Effector memory CD8-positive, alpha-beta T cell (primary cell): Measurements from ENCODE around the gene NXPE4.
"Not testable (repeated sequence)": the region's sequence is repeated elsewhere in the genome, so short reads cannot be mapped to it uniquely, and the experiment has no call there.

Experiments used
- ATAC-seq: fragments of 150-1000 bp; cut with Tn5 transposase; replicated peaks from 2 replicates; pipeline ENCODE4 v1.10.0; 2021; ENCODE audit warnings: mild to moderate bottlenecking, moderate library complexity
- DNase-seq, 3 experiments: peaks; one replicate each; pipeline ENCODE4 v3.0.0; 2021
- H3K27ac Mint-ChIP-seq, 2 donors: one replicate each; pipeline ENCODE4 v1.8.0; 2022; ENCODE audit warnings: mild to moderate bottlenecking in 2 of 2, mixed read lengths in 2 of 2, moderate library complexity in 2 of 2
- H3K27me3 Mint-ChIP-seq, 2 donors: one replicate each; pipeline ENCODE4 v1.8.0; 2022; ENCODE audit warnings: mixed read lengths in 2 of 2
- H3K36me3 Mint-ChIP-seq: one replicate; pipeline ENCODE4 v1.8.0; 2022; ENCODE audit warnings: mild to moderate bottlenecking, moderate library complexity, mixed read lengths; ENCODE audit not compliant: insufficient read depth
- H3K4me1 Mint-ChIP-seq, 2 donors: one replicate each; pipeline ENCODE4 v1.8.0; 2022; ENCODE audit warnings: low read depth in 2 of 2, mixed read lengths in 2 of 2
- H3K4me3 Mint-ChIP-seq, 2 donors: one replicate each; pipeline ENCODE4 v1.8.0; 2022; ENCODE audit warnings: mild to moderate bottlenecking in 2 of 2, mixed read lengths in 2 of 2, moderate library complexity in 2 of 2
- H3K9me3 Mint-ChIP-seq, 2 donors: one replicate each; pipeline ENCODE4 v1.8.0; 2022; ENCODE audit warnings: mixed read lengths in 2 of 2

Gene NXPE4

DNA sequence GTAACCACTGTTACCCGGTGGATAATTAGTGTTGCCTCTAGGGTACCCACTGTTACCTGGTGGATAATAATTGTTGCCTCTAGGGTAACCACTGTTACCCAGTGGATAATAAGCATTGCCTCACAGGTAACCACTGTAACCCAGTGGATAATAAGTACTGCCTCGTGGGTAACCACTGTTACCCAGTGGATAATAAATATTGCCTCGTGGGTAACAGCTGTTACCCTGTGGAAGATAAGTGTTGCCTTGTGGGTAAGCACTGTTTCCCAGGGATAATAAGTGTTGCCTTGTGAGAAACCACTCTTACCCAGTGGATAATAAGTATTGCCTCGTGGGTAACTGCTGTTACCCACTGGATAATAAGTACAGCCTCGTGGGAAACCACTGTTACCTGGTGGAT lies 9.3 kb upstream of the NXPE4 start:
- no peaks in the 10 kb centered on the region for H3K4me1 Mint-ChIP-seq
- H3K36me3 Mint-ChIP-seq = no peaks in the 10 kb centered on the region
- no peak overlapping the region for H3K4me3 Mint-ChIP-seq
- DNase-seq (no peak), ATAC-seq (no peak)
- H3K27me3 Mint-ChIP-seq = no peaks in the 10 kb centered on the region
- no peak overlapping the region for H3K27ac Mint-ChIP-seq
- no peaks in the 10 kb centered on the region for H3K9me3 Mint-ChIP-seq

DNA sequence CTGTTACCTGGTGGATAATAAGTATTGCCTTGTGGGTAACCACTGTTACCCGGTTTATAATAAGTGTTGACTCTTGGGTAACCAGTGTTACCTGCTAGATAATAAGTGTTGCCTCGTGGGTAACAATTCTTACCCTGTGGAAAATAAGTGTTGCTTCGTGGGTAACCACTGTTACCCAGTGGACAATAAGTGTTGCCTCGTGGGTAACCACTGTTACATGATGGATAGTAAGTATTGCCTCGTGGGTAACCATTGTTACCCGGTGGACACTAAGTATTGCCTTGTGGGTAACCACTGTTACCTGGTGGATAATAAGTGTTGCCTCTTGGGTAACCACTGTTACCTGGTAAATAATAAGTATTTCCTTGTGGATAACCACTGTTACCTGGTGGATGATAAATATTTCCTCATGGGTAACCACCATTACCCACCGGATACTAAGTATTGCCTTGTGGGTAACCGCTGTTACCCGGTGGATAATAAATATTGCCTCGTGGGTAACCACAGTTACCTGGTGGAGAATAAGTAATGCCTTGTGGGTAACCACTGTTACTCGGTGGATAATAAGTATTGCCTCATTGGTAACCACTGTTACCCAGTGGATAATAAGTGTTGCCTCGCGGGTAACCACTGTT lies 8.7 kb upstream of the NXPE4 start:
- Mint-ChIP-seq H3K27me3 (no peaks in the 10 kb centered on the region), H3K27ac (no peak overlapping the region), H3K36me3 (no peaks in the 10 kb centered on the region), H3K4me1 (no peaks in the 10 kb centered on the region), H3K9me3 (no peaks in the 10 kb centered on the region), H3K4me3 (no peak overlapping the region)
- ATAC-seq = no peak
- no peak for DNase-seq

DNA sequence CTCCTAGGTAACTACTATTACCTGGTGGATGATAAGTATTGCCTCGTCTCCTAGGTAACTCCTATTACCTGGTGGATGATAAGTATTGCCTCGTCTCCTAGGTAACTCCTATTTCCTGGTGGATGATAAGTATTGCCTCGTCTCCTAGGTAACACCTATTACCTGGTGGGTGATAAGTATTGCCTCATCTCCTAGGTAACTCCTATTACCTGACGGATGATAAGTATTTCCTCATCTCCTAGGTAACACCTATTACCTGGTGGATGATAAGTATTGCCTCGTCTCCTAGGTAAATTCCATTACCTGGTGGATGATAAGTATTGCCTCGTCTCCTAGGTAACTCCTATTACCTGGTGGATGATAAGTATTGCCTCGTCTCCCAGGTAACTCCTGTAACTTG lies 7.6 kb upstream of the NXPE4 start:
- not testable (repeated sequence) for H3K27ac Mint-ChIP-seq, H3K9me3 Mint-ChIP-seq, H3K36me3 Mint-ChIP-seq, H3K27me3 Mint-ChIP-seq, H3K4me3 Mint-ChIP-seq, DNase-seq, ATAC-seq, H3K4me1 Mint-ChIP-seq

DNA sequence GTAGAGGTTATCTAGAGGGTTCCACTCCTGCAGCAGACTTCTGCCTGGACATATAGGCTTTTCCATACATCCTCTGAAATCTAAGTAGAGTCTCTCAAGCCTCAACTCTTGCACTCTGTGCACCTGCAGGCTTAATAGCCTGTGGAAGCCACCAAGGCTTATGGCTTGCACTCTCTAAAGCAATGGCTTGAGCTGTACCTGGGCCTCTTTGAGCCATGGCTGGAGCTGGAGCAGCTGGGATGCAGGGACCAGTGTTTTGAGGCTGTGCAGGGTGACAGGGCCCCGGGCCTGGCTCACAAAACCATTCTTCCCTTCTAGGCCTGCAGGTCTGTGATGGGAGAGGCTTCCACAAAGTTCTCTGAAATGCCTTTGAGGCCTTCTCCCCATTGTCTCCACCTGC lies 2.9 kb upstream of the NXPE4 start:
- ATAC-seq (no peak), DNase-seq (no peak)
- Mint-ChIP-seq H3K36me3 (no peaks in the 10 kb centered on the region), H3K4me1 (no peaks in the 10 kb centered on the region), H3K27ac (no peak overlapping the region), H3K4me3 (no peak overlapping the region), H3K9me3 (no peaks in the 10 kb centered on the region), H3K27me3 (peaks cover 0 to 5% of the 10 kb centered on the region in 2 donors)

DNA sequence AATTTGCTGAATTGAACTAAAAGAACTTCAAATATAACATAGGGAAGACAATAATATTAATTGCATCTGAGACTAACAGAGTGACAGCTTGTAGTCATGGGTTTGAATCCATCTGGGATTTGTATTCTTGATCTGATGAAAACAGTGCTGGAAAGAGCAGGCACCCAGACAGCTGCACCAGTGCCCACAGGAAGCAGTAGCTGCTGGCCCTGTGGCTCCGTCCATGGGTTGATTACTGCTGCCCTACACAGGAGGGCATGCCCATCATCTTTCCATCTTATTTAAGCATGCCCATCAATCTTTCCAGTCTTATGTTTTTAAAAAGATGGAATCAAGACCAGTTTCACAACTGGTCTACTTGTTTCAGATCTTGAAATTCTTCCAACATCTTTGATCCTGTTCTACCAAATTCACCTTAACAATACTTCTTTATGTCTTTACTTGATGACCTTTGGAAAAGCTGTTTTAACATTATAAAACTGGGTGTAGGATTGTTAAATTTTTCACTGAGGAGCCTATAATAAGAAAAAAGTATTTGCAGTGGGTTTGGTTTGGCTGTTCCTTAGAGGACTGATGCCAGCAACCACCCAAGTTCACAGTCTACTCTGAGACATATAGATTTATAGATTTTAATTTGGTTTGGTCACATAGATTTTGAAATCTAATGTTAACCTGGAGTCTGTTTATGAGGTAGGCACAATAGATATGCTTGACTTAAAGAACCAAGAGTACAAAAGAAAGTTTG lies 761 bp upstream of the NXPE4 start:
- Mint-ChIP-seq H3K4me3 (no peak overlapping the region), H3K27me3 (peaks cover 9 to 12% of the 10 kb centered on the region in 2 donors), H3K36me3 (no peaks in the 10 kb centered on the region), H3K4me1 (no peaks in the 10 kb centered on the region), H3K9me3 (no peaks in the 10 kb centered on the region), H3K27ac (no peak overlapping the region)
- no peak for ATAC-seq
- DNase-seq = no peak

DNA sequence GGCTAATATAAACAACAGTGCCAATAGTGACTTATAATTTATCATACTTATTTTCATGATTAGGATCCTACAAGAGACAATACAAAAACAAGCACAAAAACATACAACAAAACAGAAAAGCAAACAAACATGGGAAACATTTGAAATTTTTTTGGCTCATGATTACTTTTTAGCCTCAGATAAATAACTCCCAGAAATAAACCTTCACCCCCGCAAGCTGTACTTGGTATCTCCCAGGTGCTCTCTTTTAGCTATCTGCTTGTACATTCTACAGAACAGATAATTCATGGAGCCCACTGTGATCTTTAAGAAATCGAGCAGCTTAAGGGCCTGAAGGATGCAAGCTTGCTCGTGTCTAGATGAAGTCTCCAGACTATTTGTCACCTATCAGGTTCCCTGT lies 883 bp downstream of the NXPE4 start:
- H3K27me3 Mint-ChIP-seq = peaks cover 9 to 12% of the 10 kb centered on the region in 2 donors
- DNase-seq (no peak), ATAC-seq (no peak)
- H3K4me1 Mint-ChIP-seq = no peaks in the 10 kb centered on the region
- H3K36me3 Mint-ChIP-seq = no peaks in the 10 kb centered on the region
- no peak overlapping the region for H3K4me3 Mint-ChIP-seq
- H3K27ac Mint-ChIP-seq = no peak overlapping the region
- no peaks in the 10 kb centered on the region for H3K9me3 Mint-ChIP-seq

DNA sequence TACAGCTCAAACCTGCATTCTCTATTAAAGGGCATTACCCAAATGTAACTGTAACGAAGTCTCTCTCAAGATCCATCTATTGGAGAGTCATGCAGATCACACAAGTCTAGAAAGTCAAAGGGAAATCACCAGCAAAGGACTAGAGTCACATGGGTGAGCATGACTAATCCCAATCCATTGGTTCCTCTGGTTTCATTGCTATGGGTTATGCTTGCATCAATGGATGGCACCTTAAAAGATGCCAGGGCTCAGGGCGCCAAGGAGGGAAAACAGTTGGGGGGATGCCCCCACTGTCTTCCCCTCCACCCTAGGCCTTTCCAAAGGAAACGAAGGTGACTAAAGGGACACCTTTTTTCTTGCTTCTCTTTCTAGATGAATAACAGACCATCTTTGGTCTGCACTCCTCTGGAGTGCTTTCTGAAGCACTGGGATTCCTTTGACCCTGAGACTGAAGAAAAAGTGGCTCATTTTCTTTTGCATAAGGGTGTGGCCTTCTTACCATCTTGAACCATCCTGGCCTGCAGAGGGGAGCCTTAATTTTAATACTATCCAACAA lies 8.1 kb downstream of the NXPE4 start:
- H3K36me3 Mint-ChIP-seq = peaks cover 1% of the 10 kb centered on the region
- no peak overlapping the region for H3K27ac Mint-ChIP-seq
- no peaks in the 10 kb centered on the region for H3K4me1 Mint-ChIP-seq
- no peak overlapping the region for H3K4me3 Mint-ChIP-seq
- ATAC-seq = no peak
- H3K9me3 Mint-ChIP-seq = peaks cover 10 to 25% of the 10 kb centered on the region in 2 donors
- no peak for DNase-seq
- peaks cover 12 to 14% of the 10 kb centered on the region in 2 donors for H3K27me3 Mint-ChIP-seq

DNA sequence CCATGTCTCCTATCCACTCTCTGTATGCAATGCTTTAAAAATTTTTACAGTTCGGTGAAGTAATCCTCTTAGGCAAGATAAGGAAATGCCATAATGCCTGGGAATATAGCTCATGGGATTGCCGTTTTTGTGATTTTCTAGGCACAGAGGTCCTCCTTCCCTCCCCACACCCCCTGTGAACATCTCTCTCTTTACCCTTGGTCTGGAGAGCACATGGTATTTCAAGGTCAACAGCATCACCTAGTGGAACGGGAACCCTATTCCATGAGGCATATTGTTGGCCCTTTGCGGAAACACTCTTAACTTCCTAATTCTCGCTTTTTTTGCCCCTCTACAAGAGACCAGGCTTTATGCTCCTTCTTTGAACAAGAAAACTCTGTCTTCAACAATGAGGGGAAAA lies 8.8 kb downstream of the NXPE4 start:
- no peak overlapping the region for H3K27ac Mint-ChIP-seq
- DNase-seq = no peak
- no peaks in the 10 kb centered on the region for H3K4me1 Mint-ChIP-seq
- no peak for ATAC-seq
- peaks cover 7% of the 10 kb centered on the region in 2 donors for H3K27me3 Mint-ChIP-seq
- H3K36me3 Mint-ChIP-seq = peaks cover 2% of the 10 kb centered on the region
- H3K9me3 Mint-ChIP-seq = peaks cover 10 to 26% of the 10 kb centered on the region in 2 donors
- no peak overlapping the region for H3K4me3 Mint-ChIP-seq

DNA sequence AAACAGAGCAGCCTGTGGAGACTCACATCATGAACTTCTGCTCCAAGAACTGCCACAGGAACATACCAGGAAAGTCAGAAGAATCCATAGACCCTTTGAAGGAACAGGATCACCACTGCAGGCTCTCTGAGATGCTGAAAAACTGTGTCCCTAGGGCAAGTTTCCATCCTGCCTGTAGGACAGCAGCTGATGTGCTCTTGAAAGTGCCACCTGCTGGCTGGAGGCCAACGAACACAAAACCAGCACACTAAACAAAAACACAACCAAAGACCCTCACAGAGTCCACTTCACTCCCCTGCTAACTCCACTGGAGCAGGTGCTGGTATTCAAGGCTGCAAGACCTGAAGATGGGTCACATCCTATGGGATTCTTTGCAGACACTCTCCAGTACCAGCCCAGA lies 23.9 kb downstream of the NXPE4 start:
- no peak overlapping the region for H3K27ac Mint-ChIP-seq
- H3K4me3 Mint-ChIP-seq = no peak overlapping the region
- DNase-seq (no peak), ATAC-seq (no peak)
- no peaks in the 10 kb centered on the region for H3K4me1 Mint-ChIP-seq
- peaks cover 10 to 22% of the 10 kb centered on the region in 2 donors for H3K27me3 Mint-ChIP-seq
- no peaks in the 10 kb centered on the region for H3K9me3 Mint-ChIP-seq
- no peaks in the 10 kb centered on the region for H3K36me3 Mint-ChIP-seq

DNA sequence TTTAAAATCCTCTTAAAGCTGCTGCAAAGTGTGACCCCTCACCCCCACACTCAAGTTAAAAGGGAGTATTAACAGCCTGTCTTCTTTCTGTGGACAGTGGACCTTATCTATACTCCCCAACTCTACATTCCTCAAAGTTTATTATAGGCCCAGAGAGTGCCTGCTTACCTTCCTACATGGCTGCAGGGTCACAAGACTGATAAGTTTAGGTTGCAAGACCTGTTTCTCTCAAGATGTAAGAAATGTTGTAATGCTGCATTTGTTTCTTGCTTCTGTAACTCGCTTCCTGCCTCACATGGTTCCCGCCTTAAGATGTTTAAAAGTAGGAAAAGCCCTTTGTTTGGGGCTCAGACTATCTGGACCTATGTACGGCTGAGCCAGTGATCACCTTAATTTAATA lies 25.8 kb downstream of the NXPE4 start:
- H3K4me3 Mint-ChIP-seq = no peak overlapping the region
- peaks cover 10 to 22% of the 10 kb centered on the region in 2 donors for H3K27me3 Mint-ChIP-seq
- H3K27ac Mint-ChIP-seq = no peak overlapping the region
- H3K36me3 Mint-ChIP-seq = no peaks in the 10 kb centered on the region
- no peaks in the 10 kb centered on the region for H3K9me3 Mint-ChIP-seq
- no peak for DNase-seq
- ATAC-seq = no peak
- no peaks in the 10 kb centered on the region for H3K4me1 Mint-ChIP-seq

DNA sequence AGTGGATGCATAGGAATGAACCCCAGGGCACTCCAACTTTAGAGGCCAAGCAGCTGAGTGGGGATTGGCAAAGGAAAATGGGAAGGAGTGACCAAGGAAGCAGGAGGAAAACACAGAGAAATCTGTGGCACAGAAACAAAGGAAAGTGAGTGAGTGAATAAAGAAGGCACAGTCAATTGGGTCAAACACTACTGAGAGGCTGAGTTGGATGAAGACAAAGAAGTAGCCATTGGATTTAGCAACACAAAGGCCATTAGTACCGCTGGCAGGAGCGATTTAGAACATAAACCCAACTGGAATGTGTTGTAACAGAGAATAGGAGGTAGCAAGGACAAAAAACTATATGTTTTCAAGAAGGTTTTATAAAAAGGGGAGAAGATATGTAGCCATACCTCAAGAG lies 29.3 kb downstream of the NXPE4 start:
- Mint-ChIP-seq H3K9me3 (no peaks in the 10 kb centered on the region), H3K36me3 (no peaks in the 10 kb centered on the region), H3K27ac (no peak overlapping the region), H3K27me3 (peaks cover 20 to 21% of the 10 kb centered on the region in 2 donors), H3K4me3 (no peak overlapping the region), H3K4me1 (no peaks in the 10 kb centered on the region)
- no peak for DNase-seq
- no peak for ATAC-seq

DNA sequence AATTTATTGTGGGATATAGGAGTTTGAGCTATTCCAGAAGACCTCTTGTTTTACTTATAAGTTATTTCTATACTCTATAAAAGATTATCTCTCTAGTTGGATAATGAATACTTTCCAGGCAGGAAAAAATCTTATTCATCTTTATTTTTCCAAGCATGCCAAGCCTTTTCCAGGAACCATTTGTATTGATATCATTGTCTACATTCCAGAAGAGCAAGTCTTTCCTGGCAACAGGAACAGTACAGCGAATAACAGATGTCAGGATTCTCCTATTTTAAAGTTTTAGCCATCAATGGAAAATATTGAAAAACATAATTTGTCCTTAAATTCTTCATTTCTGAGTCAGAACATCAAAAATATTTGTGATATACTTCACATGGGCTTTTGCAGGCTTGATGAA lies 30.8 kb downstream of the NXPE4 start:
- Mint-ChIP-seq H3K27ac (no peak overlapping the region), H3K36me3 (no peaks in the 10 kb centered on the region), H3K4me3 (no peak overlapping the region), H3K27me3 (peaks cover 20 to 22% of the 10 kb centered on the region in 2 donors), H3K9me3 (no peaks in the 10 kb centered on the region), H3K4me1 (no peaks in the 10 kb centered on the region)
- ATAC-seq (no peak), DNase-seq (no peak)

DNA sequence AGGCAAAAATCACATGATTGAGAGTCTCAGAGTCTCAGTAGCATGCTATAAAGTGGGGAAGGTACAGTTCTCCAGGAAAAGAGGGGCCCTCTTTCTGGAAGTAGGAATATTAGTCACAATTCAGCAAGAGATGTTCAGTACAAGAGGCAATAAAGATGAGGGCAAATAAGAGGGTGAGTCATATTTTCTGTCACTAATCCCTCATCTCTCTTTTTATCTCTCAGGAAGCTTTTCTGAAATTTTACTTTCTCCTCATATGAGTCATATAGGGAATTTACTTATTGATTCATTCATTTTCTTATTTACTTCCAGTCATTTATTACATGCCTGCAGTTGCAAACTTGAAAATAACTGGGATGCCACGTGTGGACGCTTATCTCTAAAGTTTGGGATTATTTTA lies 32.5 kb downstream of the NXPE4 start:
- Mint-ChIP-seq H3K4me3 (no peak overlapping the region), H3K9me3 (no peaks in the 10 kb centered on the region), H3K4me1 (no peaks in the 10 kb centered on the region), H3K27me3 (peaks cover 24 to 30% of the 10 kb centered on the region in 2 donors), H3K36me3 (no peaks in the 10 kb centered on the region), H3K27ac (no peak overlapping the region)
- DNase-seq (no peak), ATAC-seq (no peak)
